Transverse colon (tissue), 4 donors: Measurements from ENCODE around the gene HMCN1. TPM values are rescaled to one million over a fixed set of nuclear protein-coding genes. Genes with fewer than 3 reads are reported as not detected.
"Not testable (repeated sequence)": the region's sequence is repeated elsewhere in the genome, so short reads cannot be mapped to it uniquely, and the experiment has no call there.

ENCODE experiments used
- DNase-seq: peaks from one replicate; pipeline ENCODE4 v3.0.0-alpha.2; 2019
- H3K27ac ChIP-seq, 4 donors: fragments of 200-600 bp; sonication (generic); 2 replicates each; pipeline ENCODE4 v1.5.1; 2016 to 2018; ENCODE audit warnings: inconsistent platforms in 4 of 4
- H3K27me3 ChIP-seq: fragments of 200-600 bp; sonication (generic); 2 replicates; pipeline ENCODE4 v1.5.1; 2017; ENCODE audit warnings: inconsistent platforms
- H3K36me3 ChIP-seq, 4 donors: fragments of 200-600 bp; sonication (generic); 2 replicates each; pipeline ENCODE4 v1.5.1; 2017 to 2019; ENCODE audit warnings: inconsistent platforms in 4 of 4
- H3K4me1 ChIP-seq, 4 donors: fragments of 200-600 bp; sonication (generic); 2 replicates each; pipeline ENCODE4 v1.5.1; 2017 to 2020; ENCODE audit warnings: inconsistent platforms in 4 of 4
- H3K4me3 ChIP-seq, 4 donors: fragments of 200-600 bp; sonication (generic); 1 replicate in 1 of 4; 2 replicates in 3 of 4; pipeline versions ENCODE4 v1.5.1 to v1.6.1; 2017 to 2019; ENCODE audit warnings: inconsistent platforms in 4 of 4
- H3K9me3 ChIP-seq, 2 donors: fragments of 200-600 bp; sonication (generic); 2 replicates each; pipeline ENCODE4 v1.5.1; 2017 to 2019; ENCODE audit warnings: inconsistent platforms in 2 of 2
- EP300 ChIP-seq: sonication (generic); formaldehyde crosslinking; IDR thresholded peaks from one replicate; pipeline ENCODE4 v1.6.1; 2017; ENCODE audit warnings: antibody characterized with exemption, low read depth
- POLR2A ChIP-seq: fragments of 450-650 bp; IDR thresholded peaks from one replicate; pipeline ENCODE4 v1.6.1; 2016; ENCODE audit warnings: antibody characterized with exemption, mild to moderate bottlenecking, moderate library complexity
- POLR2AphosphoS5 ChIP-seq, 3 donors: sonication (generic); formaldehyde crosslinking; IDR thresholded peaks; one replicate each; pipeline ENCODE4 v1.6.1; 2016; ENCODE audit warnings: antibody characterized with exemption in 3 of 3
- WGBS, 2 donors: methylation state at CpG; one replicate each; pipeline ENCODE4 v1.1.5; 2018; ENCODE audit warnings: low coverage in 1 of 2; 5-methylcytosine and 5-hydroxymethylcytosine counted together
- in situ Hi-C, 4 donors: fragments of 200-750 bp; cut with MboI; loops; one replicate each; pipeline versions ENCODE4 v1.15.0 to v1.15.1; 2017; ENCODE audit warnings: low sequenced_read_pairs in 3 of 4, low pct_ligation_motif_present in 1 of 4, low pct_unique_long_range_greater_than_20kb in 1 of 4
- intact Hi-C: fragments of 100-400 bp; cut with DNase I; formaldehyde crosslinking; loops from one replicate; pipeline ENCODE4 v1.15.1; 2023; ENCODE audit warnings: low total_unique reads
- total RNA-seq, 4 donors: library from RNA; depleted of rRNA; stranded (reverse); fragments of >200 nt; gene quantifications; one replicate each; pipeline ENCODE4 v1.1.0, GENCODE V29; 2016
- TF ChIP-seq, protein P1 (sequence below), 5 experiments: fragments of 200-600 bp in 3 of 5; fragments of 450-650 bp in 2 of 5; sonication (generic) in 3 of 5; IDR thresholded peaks; 1 replicate in 2 of 5; 2 replicates in 3 of 5; pipeline ENCODE4 v1.5.1; 2016 to 2017; ENCODE audit warnings: antibody characterized with exemption in 5 of 5, inconsistent platforms in 3 of 5, mild to moderate bottlenecking in 2 of 5, moderate library complexity in 1 of 5

The HMCN1 gene
- total RNA-seq, 4 donors from 2014 or later = 1.1 to 2.7 (median 2.1) TPM

GRCh38 chr1:186155594-186155993, 421.4 kb downstream of the HMCN1 start:
- Histone ChIP-seq H3K36me3 (no peaks in the 10 kb centered on the region), H3K9me3 (no peaks in the 10 kb centered on the region), H3K27ac (no peak overlapping the region), H3K4me1 (no peaks in the 10 kb centered on the region), H3K27me3 (no peaks in the 10 kb centered on the region), H3K4me3 (no peak overlapping the region)
- TF ChIP-seq, protein P1, sequence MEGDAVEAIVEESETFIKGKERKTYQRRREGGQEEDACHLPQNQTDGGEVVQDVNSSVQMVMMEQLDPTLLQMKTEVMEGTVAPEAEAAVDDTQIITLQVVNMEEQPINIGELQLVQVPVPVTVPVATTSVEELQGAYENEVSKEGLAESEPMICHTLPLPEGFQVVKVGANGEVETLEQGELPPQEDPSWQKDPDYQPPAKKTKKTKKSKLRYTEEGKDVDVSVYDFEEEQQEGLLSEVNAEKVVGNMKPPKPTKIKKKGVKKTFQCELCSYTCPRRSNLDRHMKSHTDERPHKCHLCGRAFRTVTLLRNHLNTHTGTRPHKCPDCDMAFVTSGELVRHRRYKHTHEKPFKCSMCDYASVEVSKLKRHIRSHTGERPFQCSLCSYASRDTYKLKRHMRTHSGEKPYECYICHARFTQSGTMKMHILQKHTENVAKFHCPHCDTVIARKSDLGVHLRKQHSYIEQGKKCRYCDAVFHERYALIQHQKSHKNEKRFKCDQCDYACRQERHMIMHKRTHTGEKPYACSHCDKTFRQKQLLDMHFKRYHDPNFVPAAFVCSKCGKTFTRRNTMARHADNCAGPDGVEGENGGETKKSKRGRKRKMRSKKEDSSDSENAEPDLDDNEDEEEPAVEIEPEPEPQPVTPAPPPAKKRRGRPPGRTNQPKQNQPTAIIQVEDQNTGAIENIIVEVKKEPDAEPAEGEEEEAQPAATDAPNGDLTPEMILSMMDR (IDR thresholded peaks at IDR 0.05) = peak in 3 of 5 experiments; percentile 17 to 25 (median 23)
- no peak for TF ChIP-seq POLR2AphosphoS5 (IDR thresholded peaks at IDR 0.05)
- in situ Hi-C loops (no loop called here), intact Hi-C loops (no loop called here)
- WGBS, 2 donors = 50 to 66% methylated on average over 1 of the region's 1 CpG
- DNase-seq = no peak

GRCh38 chr1:186162895-186163294, 428.7 kb downstream of the HMCN1 start:
- H3K27me3 ChIP-seq, H3K4me3 ChIP-seq, intact Hi-C loops, H3K9me3 ChIP-seq, H3K36me3 ChIP-seq, in situ Hi-C loops, H3K27ac ChIP-seq, H3K4me1 ChIP-seq: not testable (repeated sequence)
- DNase-seq = peak; percentile 22
- WGBS, 2 donors = 71% methylated on average over 7 of the region's 7 CpGs; no CpG with 5 or more reads in 1 of the 2 donors

DNA sequence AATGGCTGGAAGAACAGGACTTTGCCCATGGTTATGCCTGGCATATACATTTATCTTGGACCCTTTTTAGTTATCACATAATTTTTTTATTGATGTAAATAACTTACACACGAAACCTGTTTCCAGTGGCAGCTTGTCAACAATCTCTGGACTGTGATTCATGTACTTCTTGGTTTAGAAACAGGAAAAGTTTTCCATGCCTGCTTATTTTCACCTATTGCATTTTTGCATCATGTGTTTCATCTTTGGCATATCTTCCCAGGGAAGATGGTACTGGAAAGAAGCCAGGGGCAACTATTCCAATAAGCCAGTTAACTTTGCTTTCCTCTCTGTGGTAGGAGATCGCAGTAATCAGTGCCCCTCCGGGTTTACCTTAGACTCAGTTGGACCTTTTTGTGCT, 430.6 kb downstream of the HMCN1 start:
- DNase-seq = no peak
- Histone ChIP-seq H3K27me3 (no peaks in the 10 kb centered on the region), H3K36me3 (no peaks in the 10 kb centered on the region), H3K27ac (no peak overlapping the region), H3K9me3 (no peaks in the 10 kb centered on the region), H3K4me3 (no peak overlapping the region), H3K4me1 (no peaks in the 10 kb centered on the region)
- no peak for TF ChIP-seq POLR2A
- intact Hi-C loops (no loop called here), in situ Hi-C loops (no loop called here)
- 71 to 77% methylated on average over 3 of the region's 3 CpGs for WGBS, 2 donors

- intact Hi-C loops = no loop called here
- no peaks in the 10 kb centered on the region for H3K27me3 ChIP-seq
- WGBS, 2 donors = 32% methylated on average over 1 of the region's 1 CpG; no CpG with 5 or more reads in 1 of the 2 donors
- no peaks in the 10 kb centered on the region for H3K9me3 ChIP-seq
- DNase-seq = no peak
- no peak overlapping the region for H3K27ac ChIP-seq
- H3K4me3 ChIP-seq = no peak overlapping the region
- in situ Hi-C loops = no loop called here
- TF ChIP-seq POLR2AphosphoS5 (IDR thresholded peaks at IDR 0.05) = no peak
- no peak for TF ChIP-seq POLR2A
- TF ChIP-seq, protein P1 (IDR thresholded peaks at IDR 0.05) = no peak
- no peak for TF ChIP-seq EP300
- no peaks in the 10 kb centered on the region for H3K4me1 ChIP-seq
- H3K36me3 ChIP-seq = no peaks in the 10 kb centered on the region
Observed at GRCh38 chr1:186165303-186165702, 431.1 kb downstream of the HMCN1 start.

DNA sequence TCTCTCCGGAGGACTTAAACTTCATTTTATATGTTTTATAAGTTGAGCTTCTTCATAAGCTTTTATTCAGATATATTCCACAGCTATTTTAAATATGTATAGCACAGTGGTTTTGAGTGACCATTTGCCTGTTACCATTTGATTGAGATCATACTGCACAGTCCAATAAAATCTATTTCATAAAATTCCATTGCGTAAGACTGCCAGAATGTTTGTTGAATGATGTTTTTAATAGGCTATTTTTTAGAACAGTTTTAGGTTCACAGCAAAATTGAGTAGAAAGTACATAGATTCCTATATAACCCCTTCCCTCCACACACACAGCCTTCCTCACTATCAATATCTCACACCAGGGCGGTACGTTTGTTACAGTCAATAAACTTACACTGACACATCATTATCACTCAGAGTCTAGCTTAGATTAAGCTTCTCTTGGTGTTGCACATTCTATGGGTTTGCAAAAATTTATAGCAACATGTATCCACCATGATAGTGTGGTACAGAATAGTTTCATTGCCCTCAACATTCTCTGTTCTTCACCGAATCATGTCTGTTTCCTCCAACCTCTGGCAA, 433.0 kb downstream of the HMCN1 start:
- WGBS, 2 donors = 90 to 94% methylated on average over 4 to 5 of the region's 5 CpGs
- DNase-seq = no peak
- TF ChIP-seq POLR2AphosphoS5 (IDR thresholded peaks at IDR 0.05) (no peak), EP300 (no peak), POLR2A (no peak)
- TF ChIP-seq, protein P1 (IDR thresholded peaks at IDR 0.05) = no peak
- in situ Hi-C loops = no loop called here
- Histone ChIP-seq H3K9me3 (no peaks in the 10 kb centered on the region), H3K36me3 (no peaks in the 10 kb centered on the region), H3K4me1 (no peaks in the 10 kb centered on the region), H3K27me3 (no peaks in the 10 kb centered on the region), H3K27ac (no peak overlapping the region), H3K4me3 (no peak overlapping the region)
- intact Hi-C loops = no loop called here
